ENCODE results near the gene PRUNE2.
"Not testable (repeated sequence)": the region's sequence is repeated elsewhere in the genome, so short reads cannot be mapped to it uniquely, and the experiment has no call there.

Gene PRUNE2, protein sequence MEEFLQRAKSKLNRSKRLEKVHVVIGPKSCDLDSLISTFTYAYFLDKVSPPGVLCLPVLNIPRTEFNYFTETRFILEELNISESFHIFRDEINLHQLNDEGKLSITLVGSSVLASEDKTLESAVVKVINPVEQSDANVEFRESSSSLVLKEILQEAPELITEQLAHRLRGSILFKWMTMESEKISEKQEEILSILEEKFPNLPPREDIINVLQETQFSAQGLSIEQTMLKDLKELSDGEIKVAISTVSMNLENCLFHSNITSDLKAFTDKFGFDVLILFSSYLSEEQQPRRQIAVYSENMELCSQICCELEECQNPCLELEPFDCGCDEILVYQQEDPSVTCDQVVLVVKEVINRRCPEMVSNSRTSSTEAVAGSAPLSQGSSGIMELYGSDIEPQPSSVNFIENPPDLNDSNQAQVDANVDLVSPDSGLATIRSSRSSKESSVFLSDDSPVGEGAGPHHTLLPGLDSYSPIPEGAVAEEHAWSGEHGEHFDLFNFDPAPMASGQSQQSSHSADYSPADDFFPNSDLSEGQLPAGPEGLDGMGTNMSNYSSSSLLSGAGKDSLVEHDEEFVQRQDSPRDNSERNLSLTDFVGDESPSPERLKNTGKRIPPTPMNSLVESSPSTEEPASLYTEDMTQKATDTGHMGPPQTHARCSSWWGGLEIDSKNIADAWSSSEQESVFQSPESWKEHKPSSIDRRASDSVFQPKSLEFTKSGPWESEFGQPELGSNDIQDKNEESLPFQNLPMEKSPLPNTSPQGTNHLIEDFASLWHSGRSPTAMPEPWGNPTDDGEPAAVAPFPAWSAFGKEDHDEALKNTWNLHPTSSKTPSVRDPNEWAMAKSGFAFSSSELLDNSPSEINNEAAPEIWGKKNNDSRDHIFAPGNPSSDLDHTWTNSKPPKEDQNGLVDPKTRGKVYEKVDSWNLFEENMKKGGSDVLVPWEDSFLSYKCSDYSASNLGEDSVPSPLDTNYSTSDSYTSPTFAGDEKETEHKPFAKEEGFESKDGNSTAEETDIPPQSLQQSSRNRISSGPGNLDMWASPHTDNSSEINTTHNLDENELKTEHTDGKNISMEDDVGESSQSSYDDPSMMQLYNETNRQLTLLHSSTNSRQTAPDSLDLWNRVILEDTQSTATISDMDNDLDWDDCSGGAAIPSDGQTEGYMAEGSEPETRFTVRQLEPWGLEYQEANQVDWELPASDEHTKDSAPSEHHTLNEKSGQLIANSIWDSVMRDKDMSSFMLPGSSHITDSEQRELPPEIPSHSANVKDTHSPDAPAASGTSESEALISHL (N-terminal part only)

DNA sequence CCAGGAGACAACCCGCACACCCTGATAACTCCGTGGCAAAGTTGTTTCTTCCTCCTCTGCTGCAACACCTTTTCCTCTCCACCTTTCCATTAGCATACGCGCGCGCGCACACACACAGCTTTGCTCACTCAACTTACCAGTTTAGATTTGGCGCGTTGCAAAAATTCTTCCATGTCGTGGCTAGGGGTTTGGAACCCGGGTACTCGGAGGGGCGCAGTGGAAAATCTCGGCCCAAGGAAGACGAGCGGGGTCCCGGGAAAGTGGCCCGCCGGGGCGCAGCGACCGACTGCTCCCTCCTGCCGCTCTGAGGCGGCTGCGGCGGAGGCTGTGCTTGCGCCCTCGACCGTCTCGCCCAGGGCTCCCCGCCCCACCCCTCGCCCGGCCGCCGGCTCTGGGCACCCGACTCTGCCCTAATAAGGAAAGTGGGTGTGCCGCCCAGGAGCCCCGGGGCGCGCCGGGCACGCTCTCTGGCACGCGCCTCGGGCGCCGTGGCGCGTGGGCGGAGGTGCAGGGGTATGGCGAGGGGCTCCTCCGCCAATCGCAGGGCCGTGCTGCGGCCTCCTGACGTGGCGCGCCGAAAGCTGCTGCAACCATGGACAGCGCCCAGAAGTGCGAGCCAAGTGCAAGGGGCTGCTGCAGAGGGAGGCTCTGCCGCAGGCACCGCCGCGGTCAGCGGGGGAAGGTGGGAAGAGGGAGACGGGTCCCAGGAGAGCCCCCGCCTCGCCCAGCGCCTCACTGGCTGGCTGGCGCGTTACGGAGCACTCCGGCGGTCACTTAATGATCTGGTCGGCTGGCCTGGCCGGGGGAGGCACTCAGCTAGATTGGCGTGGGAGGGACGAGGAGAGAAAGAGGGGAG lies at the start of gene PRUNE2:
Gene PRUNE2 (minus strand): TSS at position 324 of the 856 bp plus-strand sequence. CDS start 151 bp downstream, at position 173.
- Histone ChIP-seq H3K4me1 (ENCODE audit: control insufficient read depth in 1 of 2, insufficient read depth in 2 of 2, low read length in 2 of 2) (peaks cover 0 to 19% of the 10 kb centered on the region in 2 donors), H3K36me3 (ENCODE audit: control insufficient read depth in 1 of 2, insufficient read depth in 2 of 2, low read length in 2 of 2) (no peaks in the 10 kb centered on the region), H3K4me3 (ENCODE audit: low read depth in 1 of 2, low read length in 2 of 2) (peak within 1 kb of the TSS; percentile 66 to 82), H3K27me3 (ENCODE audit: low read depth, low read length) (no peaks in the 10 kb centered on the region), H3K27ac (ENCODE audit: low read length) (peak within 1 kb of the TSS; percentile 52), H3K9me3 (ENCODE audit: control insufficient read depth in 1 of 2, low read length in 2 of 2) (peaks cover 0 to 4% of the 10 kb centered on the region in 2 donors)

DNA sequence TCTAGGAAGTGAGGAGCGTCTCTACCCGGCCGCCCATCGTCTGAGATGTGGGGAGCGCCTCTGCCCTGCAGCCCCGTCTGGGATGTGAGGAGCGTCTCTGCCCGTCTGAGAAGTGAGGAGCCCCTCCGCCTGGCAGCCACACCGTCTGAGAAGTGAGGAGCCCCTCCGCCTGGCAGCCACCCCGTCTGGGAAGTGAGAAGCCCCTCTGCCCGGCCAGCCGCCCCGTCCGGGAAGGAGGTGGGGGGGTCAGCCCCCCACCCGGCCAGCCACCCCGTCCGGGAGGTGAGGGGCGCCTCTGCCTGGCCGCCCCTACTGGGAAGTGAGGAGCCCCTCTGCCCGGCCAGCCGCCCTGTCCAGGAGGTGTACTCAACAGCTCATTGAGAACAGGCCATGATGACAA lies 49.5 kb upstream of the PRUNE2 start:
- not testable (repeated sequence) for H3K27ac ChIP-seq (ENCODE audit: low read length); H3K36me3 ChIP-seq (ENCODE audit: control insufficient read depth in 1 of 2, insufficient read depth in 2 of 2, low read length in 2 of 2)

DNA sequence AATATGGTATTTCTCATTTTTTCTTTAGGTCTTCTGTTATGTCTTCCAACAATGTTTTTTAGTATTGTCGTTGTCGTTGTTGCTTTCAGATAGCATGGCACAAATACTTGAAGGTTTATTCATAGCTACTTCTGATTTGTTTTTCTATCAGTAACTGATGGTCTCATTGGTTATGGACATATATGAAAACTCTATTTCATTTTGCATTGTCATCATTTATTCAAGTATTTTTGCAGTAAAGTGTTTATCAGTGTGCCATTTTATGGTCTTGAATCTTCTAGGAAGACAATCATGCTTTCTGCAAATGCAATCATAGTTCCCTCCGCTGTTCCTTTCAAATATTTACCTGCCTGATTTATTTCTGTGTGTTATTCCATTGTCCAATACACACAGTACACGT lies 44.0 kb upstream of the PRUNE2 start:
- Histone ChIP-seq H3K27me3 (ENCODE audit: low read depth, low read length) (no peaks in the 10 kb centered on the region), H3K36me3 (ENCODE audit: control insufficient read depth in 1 of 2, insufficient read depth in 2 of 2, low read length in 2 of 2) (no peaks in the 10 kb centered on the region), H3K27ac (ENCODE audit: low read length) (no peak overlapping the region), H3K4me3 (ENCODE audit: low read depth in 1 of 2, low read length in 2 of 2) (no peak overlapping the region), H3K9me3 (ENCODE audit: control insufficient read depth in 1 of 2, low read length in 2 of 2) (no peaks in the 10 kb centered on the region), H3K4me1 (ENCODE audit: control insufficient read depth in 1 of 2, insufficient read depth in 2 of 2, low read length in 2 of 2) (no peaks in the 10 kb centered on the region)

More for the DNA sequence above, 49.5 kb upstream of the PRUNE2 start:
- H3K9me3 ChIP-seq (ENCODE audit: control insufficient read depth in 1 of 2, low read length in 2 of 2); H3K4me1 ChIP-seq (ENCODE audit: control insufficient read depth in 1 of 2, insufficient read depth in 2 of 2, low read length in 2 of 2); H3K4me3 ChIP-seq (ENCODE audit: low read depth in 1 of 2, low read length in 2 of 2); H3K27me3 ChIP-seq (ENCODE audit: low read depth, low read length): not testable (repeated sequence)

DNA sequence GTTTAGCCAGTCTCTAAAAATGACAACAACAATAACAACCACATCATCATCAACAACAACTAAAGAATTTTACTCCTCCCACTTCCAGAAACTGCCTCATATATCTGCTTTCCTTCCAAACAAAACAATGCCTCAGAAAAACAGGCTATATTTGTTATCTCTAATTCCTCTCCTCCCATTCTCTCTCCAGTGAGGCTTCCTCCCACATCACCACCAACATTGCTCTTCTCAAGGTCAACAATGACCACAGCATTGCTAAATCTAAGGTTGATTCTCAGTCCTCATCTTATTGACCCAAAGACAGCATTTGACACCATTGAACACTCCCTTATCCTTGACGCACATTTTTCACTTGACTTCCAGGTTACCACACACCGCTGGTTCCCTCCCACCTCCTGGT lies 38.1 kb upstream of the PRUNE2 start:
- Histone ChIP-seq H3K4me1 (ENCODE audit: control insufficient read depth in 1 of 2, insufficient read depth in 2 of 2, low read length in 2 of 2) (no peaks in the 10 kb centered on the region), H3K4me3 (ENCODE audit: low read depth in 1 of 2, low read length in 2 of 2) (no peak overlapping the region), H3K27ac (ENCODE audit: low read length) (no peak overlapping the region)

DNA sequence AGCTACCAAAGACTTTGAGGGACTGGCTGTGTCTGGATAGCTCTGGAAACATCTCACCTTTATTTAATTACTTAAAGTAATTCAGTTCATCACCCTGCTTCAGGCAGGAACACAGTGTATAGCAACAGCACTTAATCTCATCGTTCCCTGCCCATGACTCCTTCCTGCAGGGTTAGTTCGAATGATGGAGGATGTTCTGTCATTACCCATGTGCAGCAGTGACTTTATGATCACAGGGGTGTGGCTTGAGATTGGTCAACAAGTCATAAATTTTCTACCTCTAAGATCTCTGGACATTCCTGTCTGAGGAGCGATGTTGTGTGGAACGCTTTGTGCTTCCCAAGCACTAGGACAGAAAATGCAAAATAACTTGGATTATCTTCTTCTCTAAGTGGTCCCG lies 37.1 kb upstream of the PRUNE2 start:
- no peak overlapping the region for H3K4me3 ChIP-seq (ENCODE audit: low read depth in 1 of 2, low read length in 2 of 2)
- H3K27me3 ChIP-seq (ENCODE audit: low read depth, low read length): no peaks in the 10 kb centered on the region
- no peaks in the 10 kb centered on the region for H3K36me3 ChIP-seq (ENCODE audit: control insufficient read depth in 1 of 2, insufficient read depth in 2 of 2, low read length in 2 of 2)
- H3K27ac ChIP-seq (ENCODE audit: low read length): no peak overlapping the region
- H3K4me1 ChIP-seq (ENCODE audit: control insufficient read depth in 1 of 2, insufficient read depth in 2 of 2, low read length in 2 of 2): no peaks in the 10 kb centered on the region
- no peaks in the 10 kb centered on the region for H3K9me3 ChIP-seq (ENCODE audit: control insufficient read depth in 1 of 2, low read length in 2 of 2)

More for the DNA sequence above, 38.1 kb upstream of the PRUNE2 start:
- Histone ChIP-seq H3K9me3 (ENCODE audit: control insufficient read depth in 1 of 2, low read length in 2 of 2) (no peaks in the 10 kb centered on the region), H3K36me3 (ENCODE audit: control insufficient read depth in 1 of 2, insufficient read depth in 2 of 2, low read length in 2 of 2) (no peaks in the 10 kb centered on the region), H3K27me3 (ENCODE audit: low read depth, low read length) (no peaks in the 10 kb centered on the region)

DNA sequence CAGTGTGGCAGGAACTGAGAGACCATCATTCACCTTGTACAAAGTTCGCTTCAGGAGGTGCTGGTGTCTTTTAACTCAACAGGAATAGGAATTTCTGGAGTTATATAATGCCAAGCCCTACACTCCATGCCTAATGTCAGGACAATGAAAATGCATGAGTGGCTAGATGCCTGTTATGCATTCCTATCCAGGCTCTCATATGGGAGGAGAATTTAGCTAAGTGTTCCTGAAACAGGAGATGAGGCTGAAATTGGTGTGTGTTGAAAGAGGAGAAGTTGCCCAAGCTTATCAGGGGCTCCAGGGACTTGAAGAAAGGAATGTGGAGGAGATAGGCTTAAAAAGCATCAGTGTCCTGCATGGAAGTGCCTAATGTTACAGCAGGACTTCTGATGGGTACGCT lies 26.8 kb upstream of the PRUNE2 start:
- Histone ChIP-seq H3K27me3 (ENCODE audit: low read depth, low read length) (no peaks in the 10 kb centered on the region), H3K9me3 (ENCODE audit: control insufficient read depth in 1 of 2, low read length in 2 of 2) (no peaks in the 10 kb centered on the region), H3K4me1 (ENCODE audit: control insufficient read depth in 1 of 2, insufficient read depth in 2 of 2, low read length in 2 of 2) (no peaks in the 10 kb centered on the region)

DNA sequence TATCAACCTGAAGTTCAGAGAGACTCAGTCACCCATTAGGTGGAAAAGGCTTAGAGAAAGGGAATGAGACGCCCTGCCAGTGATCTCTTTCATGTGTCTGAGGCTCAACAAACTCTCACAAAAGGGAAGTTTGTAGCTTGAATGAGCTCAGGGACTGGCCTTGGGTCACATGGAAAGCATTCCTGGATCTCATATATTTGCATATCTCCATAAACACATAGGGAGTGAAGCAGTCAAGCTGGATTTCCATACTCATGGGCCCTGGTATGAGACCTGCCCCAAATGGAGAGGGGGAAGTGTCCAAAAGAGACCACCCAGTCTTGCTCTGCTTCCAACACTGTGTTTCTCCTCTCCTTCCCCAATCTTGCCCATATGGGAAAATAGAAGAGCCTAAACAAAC lies 26.4 kb upstream of the PRUNE2 start:
- H3K27ac ChIP-seq (ENCODE audit: low read length): no peak overlapping the region
- H3K9me3 ChIP-seq (ENCODE audit: control insufficient read depth in 1 of 2, low read length in 2 of 2): no peaks in the 10 kb centered on the region
- H3K36me3 ChIP-seq (ENCODE audit: control insufficient read depth in 1 of 2, insufficient read depth in 2 of 2, low read length in 2 of 2): no peaks in the 10 kb centered on the region
- H3K27me3 ChIP-seq (ENCODE audit: low read depth, low read length): no peaks in the 10 kb centered on the region
- H3K4me1 ChIP-seq (ENCODE audit: control insufficient read depth in 1 of 2, insufficient read depth in 2 of 2, low read length in 2 of 2): no peaks in the 10 kb centered on the region
- no peak overlapping the region for H3K4me3 ChIP-seq (ENCODE audit: low read depth in 1 of 2, low read length in 2 of 2)

More for the DNA sequence above, 26.8 kb upstream of the PRUNE2 start:
- Histone ChIP-seq H3K27ac (ENCODE audit: low read length) (no peak overlapping the region), H3K36me3 (ENCODE audit: control insufficient read depth in 1 of 2, insufficient read depth in 2 of 2, low read length in 2 of 2) (no peaks in the 10 kb centered on the region), H3K4me3 (ENCODE audit: low read depth in 1 of 2, low read length in 2 of 2) (no peak overlapping the region)

DNA sequence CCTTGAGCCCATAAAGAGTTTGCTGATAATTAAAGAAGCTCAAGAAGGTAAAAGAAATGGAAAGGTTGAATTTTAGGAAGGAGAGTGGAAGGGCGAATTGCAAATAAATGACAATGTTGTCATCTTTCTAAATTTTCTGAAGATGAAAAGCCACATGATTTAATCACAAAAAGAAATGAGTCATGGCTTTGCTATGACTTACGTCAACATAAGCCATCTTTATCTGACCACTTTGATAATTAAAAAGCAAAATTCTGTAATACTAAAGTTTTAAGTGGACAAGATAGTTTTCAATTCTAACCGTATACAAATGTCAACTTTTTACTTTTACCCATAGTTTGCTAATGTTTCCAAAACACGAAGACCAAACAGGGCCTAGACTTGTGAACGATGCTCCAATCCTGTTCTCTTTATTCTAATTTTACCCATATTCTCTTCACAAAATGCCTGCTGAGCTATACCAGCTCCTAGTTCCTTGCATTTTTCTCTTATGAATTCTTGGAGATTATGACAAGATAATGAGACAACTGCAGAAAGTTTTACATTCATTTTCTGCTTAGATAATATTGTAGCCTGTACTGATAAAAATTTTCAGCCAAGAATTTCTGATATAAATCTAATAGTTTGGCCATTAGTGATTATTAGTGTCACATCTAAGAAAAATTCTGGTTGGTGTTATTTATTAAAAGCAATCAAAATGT lies 21.8 kb upstream of the PRUNE2 start:
- Histone ChIP-seq H3K27me3 (ENCODE audit: low read depth, low read length) (no peaks in the 10 kb centered on the region), H3K36me3 (ENCODE audit: control insufficient read depth in 1 of 2, insufficient read depth in 2 of 2, low read length in 2 of 2) (no peaks in the 10 kb centered on the region), H3K4me1 (ENCODE audit: control insufficient read depth in 1 of 2, insufficient read depth in 2 of 2, low read length in 2 of 2) (no peaks in the 10 kb centered on the region), H3K27ac (ENCODE audit: low read length) (no peak overlapping the region), H3K9me3 (ENCODE audit: control insufficient read depth in 1 of 2, low read length in 2 of 2) (no peaks in the 10 kb centered on the region), H3K4me3 (ENCODE audit: low read depth in 1 of 2, low read length in 2 of 2) (no peak overlapping the region)

DNA sequence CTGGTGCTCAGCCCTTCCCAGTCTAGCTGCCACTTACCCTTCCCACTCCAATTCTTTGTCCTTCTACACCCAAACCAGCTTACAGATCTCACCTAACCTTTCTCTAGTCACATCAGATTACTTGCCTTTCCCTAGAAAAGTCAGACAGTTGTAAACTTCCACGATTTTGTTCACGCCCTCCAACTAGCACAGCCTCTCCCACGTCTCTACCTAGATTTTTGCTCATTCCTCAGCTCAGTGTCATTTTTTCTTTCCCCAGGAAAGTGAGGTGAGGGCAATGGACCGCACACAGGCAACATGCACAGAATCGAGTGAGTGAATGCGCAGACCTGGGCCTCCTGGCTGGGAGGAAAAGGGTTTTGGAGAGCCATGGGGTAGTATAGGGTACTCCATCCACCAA lies 20.9 kb upstream of the PRUNE2 start:
- Histone ChIP-seq H3K4me1 (ENCODE audit: control insufficient read depth in 1 of 2, insufficient read depth in 2 of 2, low read length in 2 of 2) (no peaks in the 10 kb centered on the region), H3K4me3 (ENCODE audit: low read depth in 1 of 2, low read length in 2 of 2) (no peak overlapping the region), H3K36me3 (ENCODE audit: control insufficient read depth in 1 of 2, insufficient read depth in 2 of 2, low read length in 2 of 2) (no peaks in the 10 kb centered on the region), H3K27me3 (ENCODE audit: low read depth, low read length) (no peaks in the 10 kb centered on the region), H3K27ac (ENCODE audit: low read length) (no peak overlapping the region), H3K9me3 (ENCODE audit: control insufficient read depth in 1 of 2, low read length in 2 of 2) (no peaks in the 10 kb centered on the region)

DNA sequence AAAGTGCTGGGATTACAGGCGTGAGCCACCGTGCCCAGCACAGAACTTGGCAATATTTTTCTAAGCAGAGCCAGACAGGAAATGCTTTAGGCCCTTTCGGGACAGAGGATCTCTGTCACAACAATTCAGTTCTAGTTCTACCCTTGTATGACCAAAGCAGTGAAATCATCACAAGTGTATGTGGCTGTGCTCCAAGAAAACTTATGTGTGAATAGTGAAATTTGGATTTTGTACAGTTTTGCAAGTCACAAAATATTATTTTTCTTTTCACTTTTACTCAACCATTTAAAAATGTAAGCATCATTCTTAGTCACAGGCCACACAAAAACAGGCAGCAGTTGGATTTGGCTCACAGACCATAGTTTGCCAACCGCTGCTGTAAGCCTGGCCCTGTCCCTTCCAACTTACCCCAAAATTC lies 20.4 kb upstream of the PRUNE2 start:
- Histone ChIP-seq H3K9me3 (ENCODE audit: control insufficient read depth in 1 of 2, low read length in 2 of 2) (no peaks in the 10 kb centered on the region), H3K4me3 (ENCODE audit: low read depth in 1 of 2, low read length in 2 of 2) (no peak overlapping the region), H3K36me3 (ENCODE audit: control insufficient read depth in 1 of 2, insufficient read depth in 2 of 2, low read length in 2 of 2) (no peaks in the 10 kb centered on the region), H3K27me3 (ENCODE audit: low read depth, low read length) (no peaks in the 10 kb centered on the region), H3K4me1 (ENCODE audit: control insufficient read depth in 1 of 2, insufficient read depth in 2 of 2, low read length in 2 of 2) (no peaks in the 10 kb centered on the region), H3K27ac (ENCODE audit: low read length) (no peak overlapping the region)
